Measurements from ENCODE around the gene LYSMD3. TPM values are rescaled to one million over a fixed set of nuclear protein-coding genes. Genes with fewer than 3 reads are reported as not detected.

Gene LYSMD3
- total and polyA plus RNA-seq, 9 of the 15 experiments (the other 6 are each of a cell fraction or from before 2014, with no cell fraction given) = 9.5 to 42.3 (median 20.7) TPM

DNA sequence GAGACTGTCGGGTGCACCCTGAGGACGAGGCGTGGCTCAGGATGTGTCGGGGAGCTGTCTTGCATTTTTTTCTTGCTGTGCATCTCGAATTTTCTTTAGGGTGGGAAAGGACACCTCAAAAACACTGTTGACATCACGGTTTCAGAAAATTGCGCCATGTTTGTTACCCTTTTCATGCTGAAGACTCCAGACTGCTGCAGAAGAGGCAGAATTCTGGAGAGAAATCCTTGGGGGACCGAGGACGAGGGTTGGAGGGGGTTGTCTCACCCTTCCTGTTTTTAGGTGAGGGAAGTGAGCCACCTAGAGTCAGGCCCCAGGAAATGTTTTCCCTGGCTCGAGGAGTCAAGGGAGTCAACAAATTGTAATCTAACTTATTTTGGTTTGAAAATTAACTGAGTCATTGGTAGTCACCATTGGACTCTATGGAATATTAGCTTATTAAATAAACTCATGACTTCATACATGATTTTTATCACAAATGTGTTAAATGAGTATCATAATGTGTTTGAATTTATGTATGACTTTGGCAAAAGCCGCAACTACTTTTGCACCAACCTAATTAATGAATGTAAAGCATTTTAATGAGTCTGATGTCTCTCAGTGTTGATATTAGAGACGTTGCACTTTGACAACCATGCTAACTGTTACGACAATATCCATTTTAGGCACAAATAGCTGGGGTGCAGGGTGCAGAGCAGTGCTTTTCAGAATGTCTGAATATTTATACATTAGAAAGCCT is 724 bp upstream of the LYSMD3 start (continued):
- TF ChIP-seq, protein P1, sequence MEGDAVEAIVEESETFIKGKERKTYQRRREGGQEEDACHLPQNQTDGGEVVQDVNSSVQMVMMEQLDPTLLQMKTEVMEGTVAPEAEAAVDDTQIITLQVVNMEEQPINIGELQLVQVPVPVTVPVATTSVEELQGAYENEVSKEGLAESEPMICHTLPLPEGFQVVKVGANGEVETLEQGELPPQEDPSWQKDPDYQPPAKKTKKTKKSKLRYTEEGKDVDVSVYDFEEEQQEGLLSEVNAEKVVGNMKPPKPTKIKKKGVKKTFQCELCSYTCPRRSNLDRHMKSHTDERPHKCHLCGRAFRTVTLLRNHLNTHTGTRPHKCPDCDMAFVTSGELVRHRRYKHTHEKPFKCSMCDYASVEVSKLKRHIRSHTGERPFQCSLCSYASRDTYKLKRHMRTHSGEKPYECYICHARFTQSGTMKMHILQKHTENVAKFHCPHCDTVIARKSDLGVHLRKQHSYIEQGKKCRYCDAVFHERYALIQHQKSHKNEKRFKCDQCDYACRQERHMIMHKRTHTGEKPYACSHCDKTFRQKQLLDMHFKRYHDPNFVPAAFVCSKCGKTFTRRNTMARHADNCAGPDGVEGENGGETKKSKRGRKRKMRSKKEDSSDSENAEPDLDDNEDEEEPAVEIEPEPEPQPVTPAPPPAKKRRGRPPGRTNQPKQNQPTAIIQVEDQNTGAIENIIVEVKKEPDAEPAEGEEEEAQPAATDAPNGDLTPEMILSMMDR (IDR thresholded peaks at IDR 0.05 in 2 of 3, conservative IDR thresholded peaks at IDR 0.05 in 1 of 3; ENCODE audit: insufficient read depth in 2 of 3, low read depth in 1 of 3, low read length in 3 of 3) = peak; percentile 67 to 91 (median 86)
- TF ChIP-seq TSC22D4 (tag; IDR thresholded peaks at IDR 0.05) (no peak), TAF7 (tag; IDR thresholded peaks at IDR 0.05) (peak; percentile 63), PHB2 (IDR thresholded peaks at IDR 0.05; ENCODE audit: low read depth) (0 out of 2 replicates have a peak, but pooled peaks have one; percentile 12), ZNF316 (IDR thresholded peaks at IDR 0.05) (peak; percentile 77), POLR2A (conservative IDR thresholded peaks at IDR 0.05) (no peak), ZNF165 (CRISPR knock-in tag; IDR thresholded peaks at IDR 0.05; ENCODE audit: borderline replicate concordance) (no peak), ZBTB7A (IDR thresholded peaks at IDR 0.05; ENCODE audit: borderline replicate concordance, control insufficient read depth, low read depth, low read length) (no peak), ZNF431 (CRISPR knock-in tag; IDR thresholded peaks at IDR 0.05) (no peak), SRSF7 (optimal IDR thresholded peaks at IDR 0.05; ENCODE audit: low read depth, low read length) (no peak)
- TF ChIP-seq, protein P2, sequence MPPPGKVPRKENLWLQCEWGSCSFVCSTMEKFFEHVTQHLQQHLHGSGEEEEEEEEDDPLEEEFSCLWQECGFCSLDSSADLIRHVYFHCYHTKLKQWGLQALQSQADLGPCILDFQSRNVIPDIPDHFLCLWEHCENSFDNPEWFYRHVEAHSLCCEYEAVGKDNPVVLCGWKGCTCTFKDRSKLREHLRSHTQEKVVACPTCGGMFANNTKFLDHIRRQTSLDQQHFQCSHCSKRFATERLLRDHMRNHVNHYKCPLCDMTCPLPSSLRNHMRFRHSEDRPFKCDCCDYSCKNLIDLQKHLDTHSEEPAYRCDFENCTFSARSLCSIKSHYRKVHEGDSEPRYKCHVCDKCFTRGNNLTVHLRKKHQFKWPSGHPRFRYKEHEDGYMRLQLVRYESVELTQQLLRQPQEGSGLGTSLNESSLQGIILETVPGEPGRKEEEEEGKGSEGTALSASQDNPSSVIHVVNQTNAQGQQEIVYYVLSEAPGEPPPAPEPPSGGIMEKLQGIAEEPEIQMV (tag; conservative IDR thresholded peaks at IDR 0.05; ENCODE audit: low read depth) = no peak
- TF ChIP-seq, protein P3, sequence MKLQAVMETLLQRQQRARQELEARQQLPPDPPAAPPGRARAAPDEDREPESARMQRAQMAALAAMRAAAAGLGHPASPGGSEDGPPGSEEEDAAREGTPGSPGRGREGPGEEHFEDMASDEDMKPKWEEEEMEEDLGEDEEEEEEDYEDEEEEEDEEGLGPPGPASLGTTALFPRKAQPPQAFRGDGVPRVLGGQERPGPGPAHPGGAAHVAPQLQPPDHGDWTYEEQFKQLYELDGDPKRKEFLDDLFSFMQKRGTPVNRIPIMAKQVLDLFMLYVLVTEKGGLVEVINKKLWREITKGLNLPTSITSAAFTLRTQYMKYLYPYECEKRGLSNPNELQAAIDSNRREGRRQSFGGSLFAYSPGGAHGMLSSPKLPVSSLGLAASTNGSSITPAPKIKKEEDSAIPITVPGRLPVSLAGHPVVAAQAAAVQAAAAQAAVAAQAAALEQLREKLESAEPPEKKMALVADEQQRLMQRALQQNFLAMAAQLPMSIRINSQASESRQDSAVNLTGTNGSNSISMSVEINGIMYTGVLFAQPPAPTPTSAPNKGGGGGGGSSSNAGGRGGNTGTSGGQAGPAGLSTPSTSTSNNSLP (IDR thresholded peaks at IDR 0.05; ENCODE audit: borderline replicate concordance, low read depth, low read length) = peak; percentile 68; the same call in 1 of the 2 replicates
- TF ChIP-seq, protein P4, sequence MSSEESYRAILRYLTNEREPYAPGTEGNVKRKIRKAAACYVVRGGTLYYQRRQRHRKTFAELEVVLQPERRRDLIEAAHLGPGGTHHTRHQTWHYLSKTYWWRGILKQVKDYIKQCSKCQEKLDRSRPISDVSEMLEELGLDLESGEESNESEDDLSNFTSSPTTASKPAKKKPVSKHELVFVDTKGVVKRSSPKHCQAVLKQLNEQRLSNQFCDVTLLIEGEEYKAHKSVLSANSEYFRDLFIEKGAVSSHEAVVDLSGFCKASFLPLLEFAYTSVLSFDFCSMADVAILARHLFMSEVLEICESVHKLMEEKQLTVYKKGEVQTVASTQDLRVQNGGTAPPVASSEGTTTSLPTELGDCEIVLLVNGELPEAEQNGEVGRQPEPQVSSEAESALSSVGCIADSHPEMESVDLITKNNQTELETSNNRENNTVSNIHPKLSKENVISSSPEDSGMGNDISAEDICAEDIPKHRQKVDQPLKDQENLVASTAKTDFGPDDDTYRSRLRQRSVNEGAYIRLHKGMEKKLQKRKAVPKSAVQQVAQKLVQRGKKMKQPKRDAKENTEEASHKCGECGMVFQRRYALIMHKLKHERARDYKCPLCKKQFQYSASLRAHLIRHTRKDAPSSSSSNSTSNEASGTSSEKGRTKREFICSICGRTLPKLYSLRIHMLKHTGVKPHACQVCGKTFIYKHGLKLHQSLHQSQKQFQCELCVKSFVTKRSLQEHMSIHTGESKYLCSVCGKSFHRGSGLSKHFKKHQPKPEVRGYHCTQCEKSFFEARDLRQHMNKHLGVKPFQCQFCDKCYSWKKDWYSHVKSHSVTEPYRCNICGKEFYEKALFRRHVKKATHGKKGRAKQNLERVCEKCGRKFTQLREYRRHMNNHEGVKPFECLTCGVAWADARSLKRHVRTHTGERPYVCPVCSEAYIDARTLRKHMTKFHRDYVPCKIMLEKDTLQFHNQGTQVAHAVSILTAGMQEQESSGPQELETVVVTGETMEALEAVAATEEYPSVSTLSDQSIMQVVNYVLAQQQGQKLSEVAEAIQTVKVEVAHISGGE (CRISPR knock-in tag; IDR thresholded peaks at IDR 0.05) = peak in 1 of 3 experiments; percentile 28; a peak in 1 of 6 replicates
- TF ChIP-seq, protein P5, sequence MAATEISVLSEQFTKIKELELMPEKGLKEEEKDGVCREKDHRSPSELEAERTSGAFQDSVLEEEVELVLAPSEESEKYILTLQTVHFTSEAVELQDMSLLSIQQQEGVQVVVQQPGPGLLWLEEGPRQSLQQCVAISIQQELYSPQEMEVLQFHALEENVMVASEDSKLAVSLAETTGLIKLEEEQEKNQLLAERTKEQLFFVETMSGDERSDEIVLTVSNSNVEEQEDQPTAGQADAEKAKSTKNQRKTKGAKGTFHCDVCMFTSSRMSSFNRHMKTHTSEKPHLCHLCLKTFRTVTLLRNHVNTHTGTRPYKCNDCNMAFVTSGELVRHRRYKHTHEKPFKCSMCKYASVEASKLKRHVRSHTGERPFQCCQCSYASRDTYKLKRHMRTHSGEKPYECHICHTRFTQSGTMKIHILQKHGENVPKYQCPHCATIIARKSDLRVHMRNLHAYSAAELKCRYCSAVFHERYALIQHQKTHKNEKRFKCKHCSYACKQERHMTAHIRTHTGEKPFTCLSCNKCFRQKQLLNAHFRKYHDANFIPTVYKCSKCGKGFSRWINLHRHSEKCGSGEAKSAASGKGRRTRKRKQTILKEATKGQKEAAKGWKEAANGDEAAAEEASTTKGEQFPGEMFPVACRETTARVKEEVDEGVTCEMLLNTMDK (IDR thresholded peaks at IDR 0.05; ENCODE audit: borderline replicate concordance, insufficient read depth, low read depth, low read length, poor library complexity, severe bottlenecking) = peak; percentile 35

All from K562 (cell line).